Stimulated activated CD8-positive, alpha-beta memory T cell treated with anti-CD3 and anti-CD28 coated beads, Interleukin-7, amount 100 ng/mL, for 4 hours (primary cell): ENCODE data around the gene ZMIZ1.

Source experiments
- DNase-seq, 2 donors: peaks; one replicate each; pipeline ENCODE4 v3.0.0-alpha.2; 2020; ENCODE audit warnings: low read depth in 2 of 2

ZMIZ1 gene

GRCh38 chr10:79063661-79064492, 4.9 kb upstream of the ZMIZ1 start:
- no peak for DNase-seq

- no peak for DNase-seq
Measured at GRCh38 chr10:79065091-79065551, 3.6 kb upstream of the ZMIZ1 start.

- DNase-seq = no peak
Measured at GRCh38 chr10:79065853-79066252, 2.9 kb upstream of the ZMIZ1 start.

- no peak for DNase-seq
Measured at GRCh38 chr10:79066411-79067240, 2.1 kb upstream of the ZMIZ1 start.

GRCh38 chr10:79067241-79068202, 1.2 kb upstream of the ZMIZ1 start:
- DNase-seq = peak; percentile 72 to 77

GRCh38 chr10:79068203-79068561, 584 bp upstream of the ZMIZ1 start:
- peak in 1 of 2 donors; percentile 16 for DNase-seq

GRCh38 chr10:79069325-79070080, 737 bp downstream of the ZMIZ1 start:
- DNase-seq = peak in 1 of 2 donors; percentile 43

GRCh38 chr10:79070081-79070605, 1.4 kb downstream of the ZMIZ1 start:
- DNase-seq = no peak

GRCh38 chr10:79070606-79071395, 2.0 kb downstream of the ZMIZ1 start:
- DNase-seq = no peak

GRCh38 chr10:79071396-79071923, 2.7 kb downstream of the ZMIZ1 start:
- no peak for DNase-seq

GRCh38 chr10:79072041-79072441, 3.3 kb downstream of the ZMIZ1 start:
- DNase-seq = no peak

GRCh38 chr10:79072994-79073645, 4.4 kb downstream of the ZMIZ1 start:
- no peak for DNase-seq

- no peak for DNase-seq
Measured at GRCh38 chr10:79073784-79074432, 5.1 kb downstream of the ZMIZ1 start.

GRCh38 chr10:79074732-79075131, 6.0 kb downstream of the ZMIZ1 start:
- no peak for DNase-seq

GRCh38 chr10:79075418-79075817, 6.7 kb downstream of the ZMIZ1 start:
- no peak for DNase-seq

- DNase-seq = no peak
Measured at GRCh38 chr10:79077488-79078173, 8.9 kb downstream of the ZMIZ1 start.

GRCh38 chr10:79078367-79079053, 9.7 kb downstream of the ZMIZ1 start:
- DNase-seq = no peak
